ENCODE measurements around the gene BLACAT1. TPM values are rescaled to one million over a fixed set of nuclear protein-coding genes. Genes with fewer than 3 reads are reported as not detected.

Gene BLACAT1
- total and polyA plus RNA-seq, 2 of the 8 experiments (the other 6 are each of a cell fraction or from before 2014, with no cell fraction given) = 3.5 to 10.5 TPM

- Histone ChIP-seq H2BK5ac (ENCODE audit: low read depth, low read length) (no peak overlapping the region), H3K4ac (replicated peaks; ENCODE audit: insufficient read length, low read depth, low read length) (no peak overlapping the region), H3K14ac (ENCODE audit: insufficient read length) (no peak overlapping the region), H3K4me3 (ENCODE audit: extremely low read depth in 1 of 4, insufficient read depth in 2 of 4, low read depth in 3 of 4, low read length in 4 of 4) (no peak overlapping the region), H2BK12ac (ENCODE audit: low read depth, low read length) (no peak overlapping the region), H4K91ac (replicated peaks; ENCODE audit: insufficient read length, low read length) (no peak overlapping the region), H2BK120ac (replicated peaks; ENCODE audit: low read depth, low read length) (no peak overlapping the region), H2AK5ac (ENCODE audit: low read depth, low read length) (no peak overlapping the region), H3K4me1 (replicated peaks in 1 of 4; ENCODE audit: control insufficient read depth in 3 of 4, insufficient read depth in 4 of 4, low read length in 3 of 4) (peaks cover 0 to 7% (median 2%) of the 10 kb centered on the region in 4 experiments; a peak in 4 of 7 replicates), H3K9me3 (ENCODE audit: insufficient read depth in 2 of 2, low read depth in 1 of 2, low read length in 1 of 2) (no peaks in the 10 kb centered on the region), H2BK15ac (ENCODE audit: low read length) (no peak overlapping the region), H3K9ac (replicated peaks in 1 of 4; ENCODE audit: extremely low read depth in 1 of 4, low read depth in 3 of 4, low read length in 3 of 4) (no peak overlapping the region), H3K36me3 (ENCODE audit: control insufficient read depth in 2 of 4, insufficient read depth in 4 of 4, low read length in 3 of 4) (no peaks in the 10 kb centered on the region), H2AFZ (ENCODE audit: low read length) (no peak overlapping the region), H3K27me3 (replicated peaks in 1 of 4; ENCODE audit: control insufficient read depth in 3 of 4, extremely low read depth in 1 of 4, insufficient read depth in 3 of 4, low read length in 3 of 4) (no peaks in the 10 kb centered on the region), H3K56ac (replicated peaks; ENCODE audit: insufficient read length, low read depth, low read length) (no peak overlapping the region), H2BK20ac (ENCODE audit: low read length) (no peak overlapping the region), H3K23ac (ENCODE audit: insufficient read length) (no peak overlapping the region), H4K5ac (ENCODE audit: insufficient read length, low read depth, low read length) (no peak overlapping the region), H3K79me2 (ENCODE audit: control insufficient read depth in 1 of 2, insufficient read depth in 2 of 2, low read length in 2 of 2) (no peaks in the 10 kb centered on the region), H4K8ac (ENCODE audit: extremely low read depth, insufficient read depth, low read length) (no peak overlapping the region), H4K20me1 (replicated peaks in 1 of 2; ENCODE audit: control insufficient read depth in 1 of 2, insufficient read depth in 2 of 2, low read length in 2 of 2) (no peaks in the 10 kb centered on the region), H3K23me2 (ENCODE audit: low read depth, low read length) (no peaks in the 10 kb centered on the region), H3K18ac (ENCODE audit: extremely low read depth, low read length) (no peak overlapping the region), H3K79me1 (ENCODE audit: low read depth, low read length) (no peaks in the 10 kb centered on the region), H3K27ac (ENCODE audit: low read depth, low read length) (no peak overlapping the region), H3K4me2 (ENCODE audit: insufficient read depth in 1 of 2, low read depth in 2 of 2, low read length in 2 of 2) (no peak overlapping the region)
- 86% methylated on average over 2 of the region's 2 CpGs; no CpG with 5 or more reads in 1 of the 2 experiments for WGBS, 2 experiments (ENCODE audit: extremely low coverage in 1 of 2, insufficient coverage in 1 of 2, insufficient read length in 1 of 2, insufficient replicate concordance in 2 of 2, low coverage in 1 of 2, low lambda C conversion rate in 2 of 2, missing lambda C conversion rate in 1 of 2)
- CTCF ChIA-PET (ENCODE audit: partially characterized antibody) = interaction anchor here (0.7 to 21.5 kb wide), 5 partner anchors 8 to 102 kb away, joined by 3 to 479 read pairs (median 146); partner anchors contain the start of gene BLACAT1
- POLR2A ChIA-PET (ENCODE audit: partially characterized antibody) = interaction anchor here (1.0 kb wide), 1 partner anchor 14 kb away, joined by 3 read pairs; no protein-coding TSS in a partner anchor
- DNase-seq (ENCODE audit: low read depth in 1 of 2, low spot score in 2 of 2) (no peak), FAIRE-seq (no peak)
- TF ChIP-seq CHD2 (IDR thresholded peaks at IDR 0.05; ENCODE audit: low read length) (no peak), KDM4A (IDR thresholded peaks at IDR 0.05; ENCODE audit: low read depth, low read length, severe bottlenecking) (no peak), SAP30 (IDR thresholded peaks at IDR 0.05; ENCODE audit: insufficient read depth, insufficient replicate concordance, low read length) (no peak), SP4 (IDR thresholded peaks at IDR 0.05; ENCODE audit: low read length) (no peak), JUN (IDR thresholded peaks at IDR 0.05; ENCODE audit: low read depth, low read length) (no peak), POLR2AphosphoS5 (IDR thresholded peaks at IDR 0.05; ENCODE audit: low read depth, low read length) (no peak), SUZ12 (IDR thresholded peaks at IDR 0.05; ENCODE audit: low read length) (no peak), HDAC2 (IDR thresholded peaks at IDR 0.05; ENCODE audit: borderline replicate concordance in 1 of 2, low read depth in 2 of 2, low read length in 2 of 2) (no peak), POLR2A (IDR thresholded peaks at IDR 0.05; ENCODE audit: control extremely low read depth in 1 of 2, low read depth in 2 of 2, low read length in 2 of 2) (no peak), HDAC6 (IDR thresholded peaks at IDR 0.05; ENCODE audit: low read depth, low read length) (no peak), BCL11A (IDR thresholded peaks at IDR 0.05; ENCODE audit: low read depth in 2 of 2, low read length in 2 of 2) (no peak), CBX5 (IDR thresholded peaks at IDR 0.05; ENCODE audit: low read depth, low read length) (no peak), TBP (IDR thresholded peaks at IDR 0.05; ENCODE audit: low read depth, low read length) (no peak), JUND (IDR thresholded peaks at IDR 0.05; ENCODE audit: low read length) (no peak), POU5F1 (IDR thresholded peaks at IDR 0.05; ENCODE audit: low read depth, low read length) (no peak), CREB1 (IDR thresholded peaks at IDR 0.05) (no peak)
Measured at GRCh38 chr1:205420938-205421337, 34.9 kb downstream of the BLACAT1 start.
